ENCODE results near the gene SCAMP4. TPM values are rescaled to one million over a fixed set of nuclear protein-coding genes. Genes with fewer than 3 reads are reported as not detected.

SCAMP4 gene
- total RNA-seq, 4 donors from 2014 or later: 18.8 to 38.4 (median 26.7) TPM

DNA sequence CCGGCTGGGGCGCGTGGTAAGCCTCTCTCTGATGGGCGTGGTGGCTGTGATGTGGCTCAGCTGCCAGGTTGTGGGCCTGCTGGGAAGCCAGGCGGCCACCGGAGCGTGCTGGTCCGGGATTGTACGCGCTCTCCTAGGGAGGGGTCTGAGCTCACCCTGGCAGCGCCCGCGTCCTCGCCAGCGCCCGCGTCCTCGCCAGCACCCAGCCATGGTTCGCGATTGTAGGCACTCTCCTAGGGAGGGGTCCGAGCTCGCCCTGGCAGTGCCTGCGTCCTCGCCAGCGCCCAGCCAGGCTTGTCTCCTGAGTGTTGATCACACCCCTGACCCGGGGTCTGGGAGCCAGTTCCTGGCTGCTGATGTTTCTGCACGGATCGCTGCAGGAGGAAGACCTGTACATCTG, 13.8 kb downstream of the SCAMP4 start:
- DNase-seq (no peak), ATAC-seq (no peak)
- in situ Hi-C loops (cut with MboI; ENCODE audit: low sequenced_read_pairs in 4 of 4): no loop called here
- TF ChIP-seq, protein P1, sequence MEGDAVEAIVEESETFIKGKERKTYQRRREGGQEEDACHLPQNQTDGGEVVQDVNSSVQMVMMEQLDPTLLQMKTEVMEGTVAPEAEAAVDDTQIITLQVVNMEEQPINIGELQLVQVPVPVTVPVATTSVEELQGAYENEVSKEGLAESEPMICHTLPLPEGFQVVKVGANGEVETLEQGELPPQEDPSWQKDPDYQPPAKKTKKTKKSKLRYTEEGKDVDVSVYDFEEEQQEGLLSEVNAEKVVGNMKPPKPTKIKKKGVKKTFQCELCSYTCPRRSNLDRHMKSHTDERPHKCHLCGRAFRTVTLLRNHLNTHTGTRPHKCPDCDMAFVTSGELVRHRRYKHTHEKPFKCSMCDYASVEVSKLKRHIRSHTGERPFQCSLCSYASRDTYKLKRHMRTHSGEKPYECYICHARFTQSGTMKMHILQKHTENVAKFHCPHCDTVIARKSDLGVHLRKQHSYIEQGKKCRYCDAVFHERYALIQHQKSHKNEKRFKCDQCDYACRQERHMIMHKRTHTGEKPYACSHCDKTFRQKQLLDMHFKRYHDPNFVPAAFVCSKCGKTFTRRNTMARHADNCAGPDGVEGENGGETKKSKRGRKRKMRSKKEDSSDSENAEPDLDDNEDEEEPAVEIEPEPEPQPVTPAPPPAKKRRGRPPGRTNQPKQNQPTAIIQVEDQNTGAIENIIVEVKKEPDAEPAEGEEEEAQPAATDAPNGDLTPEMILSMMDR (IDR thresholded peaks at IDR 0.05 in 4 of 5, conservative IDR thresholded peaks at IDR 0.05 in 1 of 5): no peak
- no peak for TF ChIP-seq POLR2A (IDR thresholded peaks at IDR 0.05)
- Histone ChIP-seq H3K4me3 (no peak overlapping the region), H3K27me3 (no peaks in the 10 kb centered on the region), H3K4me1 (no peaks in the 10 kb centered on the region), H3K36me3 (peaks cover 0 to 47% of the 10 kb centered on the region in 2 donors), H3K9me3 (no peaks in the 10 kb centered on the region), H3K27ac (no peak overlapping the region)
- intact Hi-C loops (cut with DNase I; ENCODE audit: low total_unique reads): no loop called here

DNA sequence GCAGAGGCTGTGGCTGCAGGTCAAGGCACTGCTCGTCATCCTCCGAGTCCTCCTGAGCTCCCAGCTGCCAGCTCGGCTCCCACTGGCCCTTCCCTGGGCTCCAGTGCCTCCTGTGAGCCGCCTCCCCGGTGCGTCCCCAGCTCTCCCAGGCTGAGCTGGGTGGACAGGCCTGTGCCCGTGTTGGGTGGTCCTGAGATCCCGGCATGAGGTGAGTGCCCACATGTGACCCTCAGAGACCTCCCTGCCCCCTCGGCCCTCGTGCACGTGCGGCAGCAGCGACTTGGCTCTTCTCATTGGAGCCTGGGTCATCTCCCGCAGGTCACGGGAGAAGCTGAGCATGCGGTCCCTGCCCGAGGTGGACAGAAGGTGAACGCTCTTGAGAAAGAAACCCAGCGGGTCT, 15.4 kb downstream of the SCAMP4 start:
- no peak for TF ChIP-seq POLR2A (IDR thresholded peaks at IDR 0.05)
- TF ChIP-seq, protein P1 (IDR thresholded peaks at IDR 0.05 in 4 of 5, conservative IDR thresholded peaks at IDR 0.05 in 1 of 5): no peak
- Histone ChIP-seq H3K27ac (no peak overlapping the region), H3K9me3 (no peaks in the 10 kb centered on the region), H3K36me3 (peaks cover 0 to 56% of the 10 kb centered on the region in 2 donors), H3K4me3 (no peak overlapping the region), H3K27me3 (no peaks in the 10 kb centered on the region), H3K4me1 (no peaks in the 10 kb centered on the region)
- no peak for ATAC-seq
- intact Hi-C loops (cut with DNase I; ENCODE audit: low total_unique reads) (no loop called here), in situ Hi-C loops (cut with MboI; ENCODE audit: low sequenced_read_pairs in 4 of 4) (no loop called here)
- DNase-seq: no peak

DNA sequence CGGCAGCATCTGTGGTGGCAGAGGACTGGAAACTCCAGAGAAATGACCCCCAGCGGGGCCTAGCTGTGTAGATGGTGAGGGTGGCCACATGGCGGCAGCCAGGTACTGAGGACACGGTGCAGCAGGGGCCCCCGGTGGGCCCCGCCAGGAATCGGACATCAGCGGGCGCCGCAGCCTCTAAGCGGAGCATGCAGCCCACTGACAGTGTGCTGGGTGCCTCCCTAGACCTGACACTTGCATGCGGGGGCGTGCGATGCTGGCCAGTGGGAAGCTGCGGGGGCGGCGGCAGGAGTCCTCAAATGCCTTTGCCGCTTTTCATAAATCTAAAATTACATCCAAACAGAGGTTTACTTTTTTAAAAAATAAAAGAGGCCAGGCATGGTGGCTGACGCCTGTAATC, 16.1 kb downstream of the SCAMP4 start:
- intact Hi-C loops (cut with DNase I; ENCODE audit: low total_unique reads): no loop called here

DNA sequence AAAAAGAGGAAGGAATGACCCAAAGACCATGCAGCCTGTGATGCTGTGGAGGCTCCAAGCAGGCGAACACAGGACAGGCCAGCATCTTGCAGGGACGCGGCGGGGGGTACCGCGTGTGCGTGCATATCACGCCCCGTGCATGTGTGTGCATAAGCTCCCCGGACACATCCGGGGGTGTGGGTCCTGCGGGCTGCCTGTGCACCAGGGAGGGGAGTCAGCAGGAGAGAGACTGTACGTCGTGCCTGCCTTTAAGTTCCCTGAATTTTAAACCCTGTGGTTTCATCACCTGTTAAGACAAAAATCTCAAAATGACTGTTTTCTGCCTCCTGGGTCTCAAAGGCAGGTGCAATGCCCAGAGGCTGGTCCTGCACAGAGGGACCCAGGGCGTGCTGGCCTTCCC, 16.6 kb downstream of the SCAMP4 start:
- in situ Hi-C loops (cut with MboI; ENCODE audit: low sequenced_read_pairs in 4 of 4): no loop called here
- TF ChIP-seq, protein P1 (IDR thresholded peaks at IDR 0.05 in 4 of 5, conservative IDR thresholded peaks at IDR 0.05 in 1 of 5): no peak
- no peak for TF ChIP-seq POLR2A (IDR thresholded peaks at IDR 0.05)
- H3K27ac ChIP-seq: no peak overlapping the region
- peaks cover 0 to 56% of the 10 kb centered on the region in 2 donors for H3K36me3 ChIP-seq
- ATAC-seq: no peak
- DNase-seq: no peak
- H3K9me3 ChIP-seq: no peaks in the 10 kb centered on the region
- H3K4me3 ChIP-seq: no peak overlapping the region
- no peaks in the 10 kb centered on the region for H3K4me1 ChIP-seq
- H3K27me3 ChIP-seq: no peaks in the 10 kb centered on the region
- intact Hi-C loops (cut with DNase I; ENCODE audit: low total_unique reads): no loop called here

More for the DNA sequence above, 16.1 kb downstream of the SCAMP4 start:
- H3K4me1 ChIP-seq: no peaks in the 10 kb centered on the region
- DNase-seq: no peak
- H3K27me3 ChIP-seq: no peaks in the 10 kb centered on the region
- H3K27ac ChIP-seq: no peak overlapping the region
- in situ Hi-C loops (cut with MboI; ENCODE audit: low sequenced_read_pairs in 4 of 4): no loop called here
- no peak for ATAC-seq
- peaks cover 0 to 56% of the 10 kb centered on the region in 2 donors for H3K36me3 ChIP-seq
- H3K9me3 ChIP-seq: no peaks in the 10 kb centered on the region
- TF ChIP-seq, protein P1 (IDR thresholded peaks at IDR 0.05 in 4 of 5, conservative IDR thresholded peaks at IDR 0.05 in 1 of 5): no peak
- TF ChIP-seq POLR2A (IDR thresholded peaks at IDR 0.05): no peak
- no peak overlapping the region for H3K4me3 ChIP-seq

DNA sequence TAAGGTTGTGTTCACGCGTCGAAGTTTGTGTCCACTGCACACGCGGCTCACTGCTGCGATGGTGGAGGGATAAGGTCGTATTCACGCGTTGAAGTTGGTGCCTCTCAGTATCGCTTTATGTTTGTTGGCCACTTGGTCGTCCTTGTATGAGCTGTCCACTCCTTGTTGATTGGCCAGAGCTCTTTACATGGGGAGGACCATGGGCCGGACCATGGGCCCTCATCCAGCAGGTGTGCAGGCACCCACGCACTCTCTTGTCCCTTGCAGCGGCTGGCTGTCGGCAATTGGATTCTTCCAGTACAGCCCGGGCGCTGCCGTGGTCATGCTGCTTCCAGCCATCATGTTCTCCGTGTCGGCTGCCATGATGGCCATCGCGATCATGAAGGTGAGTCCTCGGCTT, 17.6 kb downstream of the SCAMP4 start:
- ATAC-seq (no peak), DNase-seq (no peak)
- in situ Hi-C loops (cut with MboI; ENCODE audit: low sequenced_read_pairs in 4 of 4) (no loop called here), intact Hi-C loops (cut with DNase I; ENCODE audit: low total_unique reads) (no loop called here)
- Histone ChIP-seq H3K4me1 (no peaks in the 10 kb centered on the region), H3K36me3 (peaks cover 0 to 53% of the 10 kb centered on the region in 2 donors), H3K27me3 (no peaks in the 10 kb centered on the region), H3K27ac (no peak overlapping the region), H3K4me3 (no peak overlapping the region), H3K9me3 (no peaks in the 10 kb centered on the region)
- no peak for TF ChIP-seq POLR2A (IDR thresholded peaks at IDR 0.05)
- TF ChIP-seq, protein P1 (IDR thresholded peaks at IDR 0.05 in 4 of 5, conservative IDR thresholded peaks at IDR 0.05 in 1 of 5): no peak

All from gastrocnemius medialis (tissue), 4 donors.